GM12801 (cell line): Measurements from ENCODE around the gene FAR1.

Source experiments
- CTCF ChIP-seq: IDR thresholded peaks from one replicate; pipeline ENCODE4 v1.5.1; 2011; ENCODE audit warnings: control low read depth; ENCODE audit not compliant: insufficient read length; ENCODE audit errors: extremely low read depth

Gene FAR1

DNA sequence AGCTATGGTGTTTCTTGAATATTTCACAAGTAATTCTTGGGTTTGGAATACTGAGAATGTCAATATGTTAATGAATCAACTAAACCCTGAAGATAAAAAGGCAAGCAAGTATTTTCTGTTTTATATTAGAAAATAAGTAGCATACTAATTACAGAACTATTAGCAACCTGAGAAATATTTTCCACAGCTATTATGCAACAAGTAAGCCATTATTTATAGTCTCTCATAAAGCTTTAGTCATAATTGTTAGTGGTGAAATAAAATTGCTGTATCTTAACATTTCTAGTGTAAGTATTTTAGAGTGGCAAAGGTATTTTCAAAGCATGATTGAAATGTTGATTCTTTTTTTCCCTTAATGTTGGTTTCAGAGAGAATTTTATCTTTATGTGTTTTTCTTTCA, 53.3 kb downstream of the FAR1 start:
- no peak for TF ChIP-seq CTCF

- TF ChIP-seq CTCF: no peak
These were observed 58.0 kb downstream of the FAR1 start for GRCh38 chr11:13726456-13726855.

DNA sequence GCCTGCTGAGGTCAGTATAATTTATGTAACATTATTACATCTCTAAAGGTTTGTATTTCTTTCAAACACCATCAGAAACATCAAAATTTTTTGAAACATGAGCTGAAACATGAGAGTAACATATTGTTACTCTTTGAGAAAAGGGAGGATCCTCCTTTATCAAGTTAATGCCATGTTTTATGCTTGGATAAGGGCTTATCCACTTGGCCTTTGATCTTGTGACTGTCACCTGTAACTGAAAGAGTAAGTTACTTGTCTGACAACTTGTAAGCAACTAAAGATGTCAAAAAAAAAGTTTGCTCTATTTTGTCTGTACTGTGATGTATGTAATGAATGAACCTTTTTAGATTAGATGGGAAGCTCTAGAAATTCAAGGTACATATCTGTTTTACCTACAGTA, 59.6 kb downstream of the FAR1 start:
- no peak for TF ChIP-seq CTCF

DNA sequence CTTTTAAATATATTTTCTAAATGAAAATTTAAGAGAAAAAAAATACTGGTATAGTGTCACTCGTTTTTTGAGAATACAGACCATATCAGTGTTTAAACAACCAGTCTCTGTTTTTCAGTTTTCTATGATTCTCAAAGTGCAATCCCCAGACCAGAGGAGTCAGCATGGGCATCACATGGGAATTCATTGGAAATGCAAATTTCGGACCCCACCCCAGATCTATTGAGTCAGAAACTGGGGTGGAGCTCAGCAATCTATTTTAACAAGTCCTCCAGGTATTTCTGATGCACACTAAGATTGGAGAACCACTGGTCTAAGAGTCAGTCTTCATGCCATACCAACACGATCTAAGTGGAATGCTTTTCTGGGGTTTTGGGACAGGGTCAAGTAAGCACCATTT, 66.1 kb downstream of the FAR1 start:
- no peak for TF ChIP-seq CTCF

GRCh38 chr11:13745165-13745564, 76.7 kb downstream of the FAR1 start:
- no peak for TF ChIP-seq CTCF

GRCh38 chr11:13759050-13759449, 90.6 kb downstream of the FAR1 start:
- TF ChIP-seq CTCF: no peak

- no peak for TF ChIP-seq CTCF
These were observed 91.6 kb downstream of the FAR1 start for GRCh38 chr11:13760115-13760514.

GRCh38 chr11:13761250-13761649, 92.8 kb downstream of the FAR1 start:
- TF ChIP-seq CTCF: no peak
